Pulmonary artery endothelial cell (primary cell): ENCODE data around the gene VAC14. TPM values are rescaled to one million over a fixed set of nuclear protein-coding genes. Genes with fewer than 3 reads are reported as not detected.
"Not testable (repeated sequence)": the region's sequence is repeated elsewhere in the genome, so short reads cannot be mapped to it uniquely, and the experiment has no call there.

Experiments
- DNase-seq: peaks from one replicate; pipeline ENCODE4 v3.0.0-alpha.2; 2011; ENCODE audit warnings: low read depth, low spot score
- total RNA-seq: library from RNA; depleted of rRNA; stranded (reverse); fragments of >200 nt; gene quantifications from 2 replicates; pipeline ENCODE4 v1.2.3, GENCODE V29; 2014

The VAC14 gene
- total RNA-seq, 1 donor from 2014 or later: 22.3 TPM

DNA sequence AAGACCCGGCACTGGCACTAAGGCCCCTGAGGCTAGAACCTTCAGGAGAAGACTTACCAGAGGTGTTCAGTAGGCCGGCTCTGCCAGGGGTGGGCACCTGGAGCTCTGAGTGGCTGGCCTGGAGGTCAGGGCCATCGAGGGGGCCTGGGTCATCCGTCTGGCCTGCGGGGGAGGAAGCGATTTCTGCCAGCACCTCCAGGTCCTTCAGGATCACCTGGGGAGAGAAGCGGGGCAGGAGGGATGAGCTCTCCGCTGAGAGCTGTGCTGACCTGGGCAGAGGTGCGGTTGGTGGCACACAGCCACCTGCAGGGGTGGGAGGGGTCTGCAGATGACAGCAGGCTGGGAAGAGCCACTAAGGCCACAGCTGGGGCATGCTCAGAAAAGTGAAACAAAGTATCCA lies 56.6 kb downstream of the VAC14 start:
- DNase-seq: no peak

DNA sequence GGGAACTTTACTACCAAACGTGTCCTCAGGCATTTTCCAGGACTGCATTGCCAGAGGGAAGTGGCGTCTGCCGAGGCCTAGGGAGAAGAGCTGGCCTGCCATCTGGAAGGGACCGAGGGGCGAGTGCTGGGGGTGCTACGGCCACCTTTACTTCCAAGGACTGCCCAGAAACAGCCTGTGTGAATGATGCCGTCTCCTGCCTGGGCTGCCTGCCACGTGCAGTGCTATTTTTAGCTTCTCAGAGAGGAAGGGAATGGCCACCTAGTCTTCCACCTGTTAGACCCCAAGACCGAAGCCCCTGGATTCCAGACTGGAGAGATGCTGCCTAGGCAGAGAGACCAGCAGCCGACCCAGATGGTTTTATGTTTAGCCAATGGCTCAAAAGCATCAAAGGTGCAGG lies 57.2 kb downstream of the VAC14 start:
- DNase-seq: no peak

DNA sequence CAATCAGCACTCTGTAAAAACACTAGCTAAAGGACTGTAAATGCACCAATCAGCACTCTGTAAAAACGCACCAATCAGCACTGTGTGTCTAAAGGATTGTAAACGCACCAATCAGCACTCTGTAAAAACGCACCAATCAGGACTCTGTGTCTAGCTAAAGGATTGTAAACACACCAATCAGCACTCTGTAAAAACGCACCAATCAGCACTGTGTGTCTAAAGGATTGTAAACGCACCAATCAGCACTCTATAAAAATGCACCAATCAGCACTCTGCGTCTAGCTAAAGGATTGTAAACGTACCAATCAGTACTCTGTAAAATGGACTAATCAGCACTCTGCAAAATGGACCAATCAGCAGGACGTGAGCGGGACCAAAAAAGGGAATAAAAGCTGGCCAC lies 58.0 kb downstream of the VAC14 start:
- DNase-seq: not testable (repeated sequence)

DNA sequence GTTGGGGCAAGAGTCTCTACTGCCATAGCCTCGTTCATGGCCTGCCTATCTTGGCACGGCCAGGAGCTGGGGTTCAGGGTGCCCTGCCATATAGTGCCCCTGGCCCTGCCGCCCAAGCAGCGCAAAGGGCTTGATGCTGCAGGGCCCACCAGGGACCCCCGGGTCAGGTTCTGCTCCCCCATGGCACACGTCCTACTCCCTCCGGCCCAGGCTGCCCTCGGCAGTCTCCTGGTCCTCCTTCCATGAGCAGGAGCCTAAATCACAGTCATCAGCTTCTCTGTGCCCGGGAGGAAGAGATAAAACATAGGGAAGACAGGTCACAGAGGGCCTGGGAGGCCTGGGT lies 59.2 kb downstream of the VAC14 start:
- DNase-seq: no peak

DNA sequence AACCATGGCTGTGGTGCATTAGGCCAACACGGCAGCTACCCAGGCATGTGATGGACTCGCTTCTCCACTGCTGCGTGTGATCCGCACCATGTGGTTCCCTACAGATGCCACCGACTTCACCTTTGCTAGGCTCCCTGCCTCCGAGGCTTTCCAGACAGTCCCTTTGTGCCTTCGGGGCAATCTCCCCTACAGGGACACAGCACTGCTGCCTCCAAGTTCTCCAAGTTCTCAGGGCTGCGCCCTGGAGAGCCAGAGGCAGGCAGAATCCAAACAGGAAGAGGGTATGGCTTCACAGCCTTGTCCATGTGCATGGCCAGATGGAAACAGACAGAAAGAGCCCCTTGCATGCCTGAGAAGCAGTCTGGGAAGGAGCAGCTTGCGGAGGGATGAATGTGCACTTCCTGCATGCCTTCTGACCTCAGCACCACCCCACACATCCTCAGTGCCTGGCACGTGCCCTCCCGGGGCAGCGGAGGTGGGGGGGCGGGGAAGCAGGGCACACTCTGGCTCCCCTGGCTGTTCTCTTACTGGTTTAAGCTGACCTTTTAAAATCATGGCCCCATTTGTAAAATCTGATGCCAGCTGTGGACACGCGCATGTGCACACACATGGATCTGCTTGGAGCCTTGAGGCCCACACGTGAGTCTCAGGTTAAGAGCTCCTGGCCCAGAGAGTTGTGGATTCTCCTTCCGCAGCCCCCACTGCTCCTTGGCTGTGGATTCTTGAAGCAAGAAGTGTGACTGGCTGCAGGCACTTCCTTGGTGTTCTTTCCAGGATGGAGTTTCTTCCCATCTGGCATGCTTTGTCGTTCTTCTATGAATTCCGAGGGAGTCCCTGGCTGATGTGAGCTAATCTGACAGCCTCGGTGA lies 59.8 kb downstream of the VAC14 start:
- DNase-seq: no peak

DNA sequence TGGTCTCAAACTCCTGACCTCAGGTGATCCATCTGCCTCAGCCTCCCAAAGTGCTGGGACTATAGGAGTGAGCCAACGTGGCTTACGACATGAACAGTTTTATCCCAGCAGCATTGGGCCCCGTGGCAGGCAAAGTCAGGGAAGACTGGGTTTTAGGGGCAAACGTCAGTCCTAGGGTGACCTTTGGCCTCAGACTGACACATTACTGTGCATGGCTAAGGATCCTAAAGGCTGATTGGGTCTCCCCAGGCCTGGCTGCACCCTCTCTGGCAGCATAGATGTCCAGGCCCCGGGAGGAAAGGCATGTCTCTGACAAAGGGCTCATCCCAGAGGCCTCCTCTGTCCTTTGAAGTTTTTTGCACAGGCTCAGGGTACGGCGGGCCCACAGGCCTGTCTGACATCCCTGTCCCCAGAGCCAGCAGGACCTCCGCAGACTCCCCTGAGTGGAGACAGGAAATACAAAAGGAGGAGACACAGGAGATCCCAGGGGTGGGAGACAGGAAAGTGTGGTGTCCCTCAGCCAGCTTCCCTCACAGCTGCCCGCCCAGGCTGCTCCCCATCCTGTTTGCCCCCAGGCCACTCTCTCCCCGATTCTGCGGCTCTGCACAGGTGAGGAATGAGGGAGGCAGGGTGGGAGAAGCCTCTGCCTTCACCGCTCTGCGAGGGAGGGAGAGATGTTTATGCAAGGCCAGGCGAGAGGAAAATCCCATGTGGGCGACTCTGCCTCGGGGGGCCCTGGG lies 60.6 kb downstream of the VAC14 start:
- no peak for DNase-seq

DNA sequence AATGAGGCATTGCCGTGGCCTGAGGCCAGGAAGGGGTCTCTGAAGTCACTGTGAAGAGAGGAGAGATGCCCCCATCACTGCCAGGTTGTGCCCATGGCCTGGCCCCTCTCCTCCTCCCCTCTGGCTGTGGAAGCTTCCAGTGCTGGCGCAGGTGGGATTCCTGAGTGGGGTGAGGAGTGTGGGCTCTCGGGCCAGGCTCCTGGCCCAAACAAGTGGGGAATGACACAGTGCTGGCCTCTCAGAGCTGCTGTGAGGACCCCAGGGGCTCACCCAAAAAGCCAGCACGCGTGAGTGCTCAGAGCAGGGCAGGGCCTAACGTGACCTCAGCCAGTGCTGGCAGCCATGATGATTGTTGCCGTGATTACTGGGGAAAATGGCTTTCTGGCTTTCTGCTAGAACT lies 61.6 kb downstream of the VAC14 start:
- no peak for DNase-seq

DNA sequence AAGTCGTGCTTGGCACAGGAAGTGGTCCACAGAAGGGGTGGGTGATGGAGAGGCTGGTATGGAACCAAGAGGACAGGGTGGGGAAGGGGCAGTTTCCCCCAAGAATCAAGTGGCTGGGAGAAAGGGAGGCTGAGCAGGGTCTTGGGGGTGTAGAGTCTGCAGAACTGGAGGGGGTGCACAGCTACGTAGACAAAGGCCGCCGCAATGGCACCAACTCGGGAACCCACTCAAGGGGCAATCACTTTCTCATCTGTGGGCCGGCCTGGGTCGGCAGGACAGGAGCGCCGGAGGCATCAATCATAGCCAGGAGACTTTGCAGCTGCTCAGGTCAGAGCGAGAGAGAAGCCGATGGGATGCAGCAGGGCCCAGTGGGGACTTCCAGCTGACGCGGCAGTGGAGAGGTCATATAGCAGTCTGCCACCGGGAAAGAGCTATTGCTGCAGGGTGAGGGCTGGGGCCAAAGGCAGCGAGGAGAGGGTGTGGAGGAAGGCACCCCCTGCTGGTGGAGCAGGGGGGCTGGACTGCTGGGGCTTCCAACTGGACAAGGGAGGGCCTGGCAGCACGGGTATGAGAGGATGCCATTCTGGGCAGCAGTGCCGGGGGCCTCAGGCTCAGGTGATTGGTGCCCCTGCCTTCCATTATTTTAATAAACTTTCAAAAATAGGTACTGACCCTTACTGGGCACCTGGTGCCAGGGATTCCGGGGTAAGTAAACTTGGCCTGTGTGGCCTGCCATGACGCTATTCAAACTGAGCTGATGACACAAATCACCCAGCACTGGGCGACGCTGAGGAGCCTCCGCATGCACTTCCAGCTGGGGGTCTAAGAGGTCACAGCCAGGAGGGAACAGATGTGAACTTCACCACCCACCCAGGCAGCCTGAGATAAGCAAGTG lies 62.6 kb downstream of the VAC14 start:
- DNase-seq: no peak

DNA sequence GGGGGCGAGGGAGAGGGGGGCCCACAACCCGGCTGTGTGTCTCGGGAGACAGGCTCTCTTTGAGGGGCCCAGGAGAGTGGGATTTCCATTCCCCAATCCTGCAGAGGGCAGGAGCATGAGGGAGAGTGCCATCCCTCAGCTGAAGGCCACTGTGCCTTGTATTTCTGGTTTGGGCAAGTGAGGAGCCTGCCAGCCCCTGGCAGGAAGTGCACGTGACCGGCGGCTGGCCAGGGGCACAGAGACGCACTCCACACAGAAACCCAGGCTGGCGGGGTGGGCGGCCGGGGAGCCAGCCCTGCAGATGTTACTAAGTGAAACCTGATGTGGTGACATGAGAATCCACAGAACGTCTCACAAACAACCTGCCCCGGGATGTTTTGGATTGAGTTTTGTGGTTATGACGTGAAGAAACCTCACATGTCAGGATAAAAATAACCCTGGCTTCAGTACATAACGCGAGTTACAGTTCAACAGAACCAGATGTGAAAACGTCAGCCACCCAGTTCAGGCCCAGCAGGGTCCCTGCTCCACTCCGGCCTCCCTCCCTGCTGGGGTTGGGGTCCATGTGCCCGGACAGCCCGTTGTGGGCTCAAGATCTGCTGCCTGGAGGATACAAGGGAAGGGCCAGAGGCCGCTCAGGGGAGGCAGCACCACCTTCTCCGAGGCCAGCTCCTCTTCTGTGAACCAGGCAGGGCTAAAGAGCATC lies 63.4 kb downstream of the VAC14 start:
- DNase-seq: no peak

DNA sequence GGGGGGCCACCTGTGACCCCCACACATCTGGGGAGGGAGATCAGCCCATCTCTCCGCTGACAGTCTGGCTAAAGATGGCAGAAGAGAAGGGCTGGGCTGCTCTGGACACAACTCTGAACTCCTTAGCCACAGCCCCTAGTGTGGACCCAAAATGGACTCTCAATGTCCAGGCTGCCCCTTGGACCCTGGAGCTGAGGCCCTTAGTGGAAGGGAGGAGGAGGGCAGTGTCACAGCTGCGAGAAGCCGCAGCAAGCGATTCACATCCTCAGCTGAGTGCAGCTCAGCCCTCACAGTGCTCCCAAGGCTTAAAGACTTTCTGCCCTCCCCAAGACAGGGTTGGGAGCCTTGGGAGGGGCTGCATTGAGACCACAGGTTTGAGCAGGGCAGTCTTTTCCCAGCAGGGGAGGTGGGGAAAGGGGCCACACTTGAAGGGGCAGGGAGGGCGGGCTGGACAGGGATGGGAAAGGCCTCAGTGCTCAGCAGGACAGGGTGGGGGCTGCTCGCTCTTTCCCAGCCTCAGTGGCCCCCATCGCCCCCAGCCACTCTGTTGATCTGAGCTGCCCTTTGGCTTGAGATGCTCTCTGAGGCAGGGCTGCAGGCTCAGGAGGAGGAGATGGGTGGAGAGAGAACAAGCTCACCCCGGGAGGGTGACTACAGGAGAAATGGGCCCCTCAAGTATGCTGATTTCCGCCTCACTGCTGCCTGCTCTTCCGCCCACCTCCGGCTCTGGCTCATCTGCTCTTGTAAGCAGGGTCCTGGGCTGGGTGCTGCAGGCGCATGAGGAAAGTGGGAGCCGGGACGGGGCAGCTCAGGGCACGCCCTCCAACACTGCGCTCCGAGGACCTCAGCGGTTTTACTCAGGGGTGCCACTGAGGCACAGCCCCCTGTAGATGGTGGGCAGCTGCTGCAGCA lies 64.2 kb downstream of the VAC14 start:
- DNase-seq: no peak

DNA sequence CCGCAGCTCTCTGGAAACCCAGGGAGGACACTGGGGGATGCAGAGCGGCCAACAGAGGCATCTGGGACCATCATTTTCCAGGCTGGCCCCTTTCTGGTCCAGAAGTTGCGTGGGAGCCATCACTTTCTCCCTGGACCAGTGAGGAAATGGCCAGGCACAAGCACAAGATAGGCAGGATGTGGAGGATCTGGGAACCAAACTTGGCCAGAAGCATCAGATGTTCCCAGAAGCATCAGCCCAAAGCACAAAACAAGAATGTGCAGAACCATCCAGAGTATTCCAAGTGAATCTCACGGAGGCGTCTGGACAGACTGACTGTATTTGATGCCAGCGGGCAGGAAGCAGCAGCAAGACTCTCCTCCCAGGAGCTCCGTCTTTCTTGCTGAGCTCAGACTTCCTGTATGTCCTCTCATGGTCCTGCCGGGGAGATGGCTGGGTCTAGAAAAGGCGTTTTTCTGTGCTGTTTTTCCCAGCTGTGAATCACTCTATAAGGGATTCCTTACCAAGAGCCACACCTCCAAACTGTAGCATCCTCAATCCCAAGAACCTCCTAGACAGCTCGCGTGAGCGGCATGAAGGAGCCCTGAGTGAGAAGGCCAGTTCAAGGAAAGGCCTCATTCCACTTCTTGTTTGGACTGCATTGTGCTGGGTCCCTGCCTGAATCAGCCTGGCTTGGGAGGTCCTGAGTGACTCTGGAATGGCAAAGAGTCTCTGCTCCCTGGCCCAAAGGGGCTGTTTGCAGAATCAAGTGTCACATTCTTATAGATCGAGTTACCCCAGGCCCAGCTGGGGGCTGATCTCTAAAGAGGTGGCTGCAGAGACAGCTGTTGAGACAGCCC lies 65.6 kb downstream of the VAC14 start:
- no peak for DNase-seq

DNA sequence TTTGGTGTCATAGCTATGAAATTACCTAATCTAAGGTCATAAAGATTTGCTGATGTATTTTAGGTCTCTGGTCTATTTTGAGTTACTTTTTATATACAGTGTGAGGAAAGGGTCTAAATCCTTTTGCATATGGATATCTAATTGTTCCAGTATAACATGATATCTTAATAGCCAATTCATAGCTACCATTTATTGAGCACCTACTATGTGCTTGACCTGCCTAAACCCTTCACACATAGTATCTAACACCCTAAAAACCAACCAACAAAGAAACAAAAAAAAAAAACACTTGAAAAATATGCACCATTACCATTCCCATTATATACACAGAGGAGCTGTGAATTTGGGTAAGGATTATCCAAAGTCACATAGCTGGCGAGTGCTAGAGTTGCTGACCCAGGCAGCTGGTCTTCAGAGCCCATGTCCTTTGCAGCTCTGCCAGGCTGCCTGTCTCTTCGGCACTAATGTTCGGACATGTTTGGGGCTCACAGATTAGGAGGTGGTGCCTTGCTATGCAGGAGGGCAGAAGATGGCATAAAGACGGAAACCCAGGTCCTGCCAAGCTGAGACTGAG lies 66.3 kb downstream of the VAC14 start:
- no peak for DNase-seq

DNA sequence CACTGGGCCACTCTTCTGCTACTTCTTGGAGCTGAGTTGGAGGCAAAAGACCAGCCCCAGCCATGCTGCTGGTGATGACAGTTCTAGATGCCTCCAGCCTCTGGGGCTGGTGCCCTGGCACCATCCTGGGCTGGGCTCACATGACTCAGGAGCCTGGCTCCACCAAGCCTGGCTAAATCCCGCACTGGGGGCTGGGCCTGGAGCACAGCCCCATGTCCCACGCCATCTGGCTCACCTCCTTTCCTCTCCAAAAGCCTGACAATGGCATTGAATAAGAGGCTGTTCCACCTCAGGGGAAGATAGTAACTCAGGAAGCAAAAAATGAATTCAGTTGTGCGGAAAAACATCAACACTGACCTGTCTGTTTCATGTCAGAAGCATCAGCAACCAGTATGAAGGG lies 70.0 kb downstream of the VAC14 start:
- DNase-seq: no peak

DNA sequence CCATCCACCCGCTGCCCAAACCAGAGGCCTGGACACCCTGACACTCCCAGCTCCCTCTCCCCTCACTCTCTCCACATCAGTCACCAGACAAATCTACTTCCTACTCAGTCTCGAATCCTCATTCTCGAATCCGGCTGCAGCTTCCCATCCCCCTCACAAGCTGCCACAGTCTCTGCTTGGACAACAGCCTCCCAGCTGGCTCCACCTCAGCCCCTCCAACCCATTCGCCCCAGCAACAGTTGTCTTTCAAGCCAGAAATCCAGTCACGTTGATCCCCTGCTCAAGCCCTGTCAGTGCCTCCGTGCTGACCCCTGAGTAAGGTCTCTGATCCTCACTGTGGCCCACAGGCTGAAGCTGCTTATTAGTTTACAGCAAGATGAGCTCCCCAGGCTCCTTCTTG lies 70.9 kb downstream of the VAC14 start:
- no peak for DNase-seq

DNA sequence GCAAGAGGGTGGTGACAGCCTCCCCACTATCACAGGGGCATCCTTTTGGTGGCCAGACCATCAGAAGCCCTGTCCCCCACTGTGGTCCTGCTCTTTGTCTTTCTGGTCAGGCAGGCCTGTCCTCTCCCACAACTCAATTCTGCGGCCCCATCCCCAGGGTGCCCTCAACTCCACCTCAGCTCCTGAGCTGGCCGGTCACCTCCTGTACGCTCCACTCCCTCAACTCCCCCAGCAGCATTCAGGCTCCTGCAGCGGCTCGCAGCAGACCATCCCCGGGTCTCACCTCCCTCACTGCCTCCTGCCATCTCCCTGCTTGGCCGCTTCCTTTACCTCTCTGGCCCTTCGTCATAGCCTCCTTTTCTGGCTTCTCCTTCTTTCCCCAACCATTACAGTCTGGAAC lies 71.7 kb downstream of the VAC14 start:
- no peak for DNase-seq

DNA sequence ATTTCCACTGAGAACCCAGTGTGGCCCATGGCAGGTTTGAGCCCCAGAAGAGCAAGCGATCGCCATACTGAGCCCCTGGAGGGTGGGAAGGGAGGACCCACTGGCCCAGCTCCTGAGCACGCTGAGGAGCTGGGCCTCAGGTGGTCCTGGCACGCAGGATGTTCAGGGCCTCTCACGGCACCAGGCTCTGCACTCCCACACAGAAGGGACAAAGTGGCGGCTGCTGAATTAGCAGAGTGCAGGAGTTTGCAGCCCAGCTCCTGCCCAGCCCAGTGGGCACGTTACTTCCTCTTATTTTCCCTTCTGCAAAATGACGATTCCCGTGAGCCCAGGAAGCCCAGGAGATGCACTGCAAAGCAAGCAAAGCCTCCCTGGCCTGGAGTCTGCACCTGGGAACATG lies 72.8 kb downstream of the VAC14 start:
- no peak for DNase-seq

DNA sequence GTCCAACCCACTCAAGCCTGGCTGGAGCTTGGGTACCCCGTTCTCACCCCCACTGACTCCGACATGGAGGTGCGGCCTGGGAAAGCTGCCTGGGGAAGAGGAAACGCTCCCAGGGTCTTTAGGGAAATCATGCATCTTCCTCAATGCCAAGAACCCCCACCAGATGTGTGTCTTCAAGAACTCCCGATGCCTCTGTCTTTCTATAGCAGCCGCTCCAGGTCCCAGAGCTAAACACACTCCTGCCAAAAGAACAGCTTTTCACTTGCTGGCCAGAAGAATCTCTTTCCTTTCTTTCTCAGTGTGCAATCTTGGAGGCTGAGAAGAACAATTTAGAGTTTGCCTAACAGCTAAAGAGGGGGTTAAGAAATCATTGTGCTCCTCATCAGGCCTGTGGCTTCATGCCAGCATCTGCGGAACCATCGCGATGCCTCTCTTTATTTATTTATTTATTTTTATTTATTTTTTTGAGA lies 74.0 kb downstream of the VAC14 start:
- no peak for DNase-seq

DNA sequence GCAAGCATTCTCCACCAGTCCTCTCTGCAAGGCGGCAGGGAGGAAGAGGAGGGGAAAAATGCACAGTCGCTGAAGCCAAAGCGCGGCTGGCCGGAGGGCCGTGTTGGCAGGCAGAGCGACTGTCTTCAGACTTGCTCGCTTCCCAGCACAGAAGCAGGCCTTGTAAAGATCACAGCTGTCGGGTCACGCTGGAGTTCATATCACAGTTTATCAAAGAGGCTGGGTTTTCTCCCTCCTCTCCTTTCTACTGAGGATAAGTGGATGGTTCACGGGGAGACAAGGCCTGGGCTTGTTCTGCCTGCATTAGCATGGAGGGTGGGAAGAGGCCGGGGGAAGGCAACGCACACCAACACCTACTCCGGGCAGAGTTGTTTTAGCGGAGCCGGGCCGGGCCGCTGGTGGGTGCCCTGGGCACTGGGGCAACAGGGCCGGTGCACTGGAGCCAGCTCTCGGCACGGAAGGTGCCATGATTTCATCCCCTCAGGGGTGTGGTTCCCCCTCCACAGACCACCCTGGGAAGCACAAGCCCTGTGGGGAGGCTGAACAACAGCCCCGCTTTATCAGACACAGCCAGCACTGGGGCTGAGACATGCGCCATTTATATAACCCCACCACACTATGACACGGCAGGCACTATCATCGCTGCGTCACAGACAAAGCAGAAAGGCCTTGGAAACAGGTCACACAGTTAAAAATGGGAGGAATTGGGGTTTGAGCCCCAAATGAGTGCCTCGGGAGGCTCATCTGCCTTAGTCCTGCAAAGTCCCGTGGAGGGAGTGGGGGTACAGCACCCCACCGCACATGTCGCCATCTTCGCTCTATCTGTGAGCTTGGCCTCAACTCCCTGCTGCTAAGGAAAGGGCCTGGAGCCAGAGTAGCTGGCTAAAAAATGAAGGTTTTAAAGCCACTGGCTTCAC lies 74.8 kb downstream of the VAC14 start:
- no peak for DNase-seq
